ENCODE measurements around the gene CACNA1S. TPM values are rescaled to one million over a fixed set of nuclear protein-coding genes. Genes with fewer than 3 reads are reported as not detected.

The CACNA1S gene
- total RNA-seq, 1 donor, result not detected

DNA sequence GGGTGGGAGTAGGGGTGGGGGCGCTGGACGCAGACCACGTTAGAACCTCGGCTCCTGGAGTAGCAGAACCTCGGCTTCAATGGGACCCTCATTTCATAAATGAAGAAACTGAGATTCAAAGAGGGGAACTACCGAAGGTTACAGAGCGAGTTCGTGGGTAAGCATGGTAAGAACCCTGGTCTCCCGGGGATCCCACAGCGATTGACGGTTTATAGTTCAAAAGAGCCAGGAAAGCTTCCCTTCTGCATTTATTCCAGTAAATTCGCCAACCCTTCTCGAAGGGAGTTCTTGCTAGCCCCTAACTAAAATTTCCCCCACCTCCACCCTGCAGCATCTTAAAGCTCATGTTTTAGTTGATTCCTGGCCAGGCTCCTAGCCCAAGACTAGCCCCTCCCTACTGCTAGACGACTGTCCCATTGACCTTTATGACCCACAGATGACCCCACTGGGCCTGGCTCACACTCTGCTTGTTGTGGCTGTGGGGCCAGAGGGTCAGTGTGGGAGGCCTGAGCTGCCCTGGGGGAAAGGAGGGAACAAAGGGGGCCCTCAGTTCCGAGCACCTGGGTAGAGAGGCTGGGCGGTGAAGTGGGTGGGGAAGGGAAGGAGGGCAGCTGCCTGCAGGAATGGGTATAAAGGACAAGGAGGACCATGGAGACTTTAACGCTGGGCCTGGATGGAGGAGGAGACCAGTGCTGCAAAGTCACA lies 88.2 kb downstream of the CACNA1S start:
- no peak for DNase-seq (ENCODE audit: low read depth)
- H3K4me3 ChIP-seq (ENCODE audit: low read depth, low read length), result no peak overlapping the region
- TF ChIP-seq, protein P1, sequence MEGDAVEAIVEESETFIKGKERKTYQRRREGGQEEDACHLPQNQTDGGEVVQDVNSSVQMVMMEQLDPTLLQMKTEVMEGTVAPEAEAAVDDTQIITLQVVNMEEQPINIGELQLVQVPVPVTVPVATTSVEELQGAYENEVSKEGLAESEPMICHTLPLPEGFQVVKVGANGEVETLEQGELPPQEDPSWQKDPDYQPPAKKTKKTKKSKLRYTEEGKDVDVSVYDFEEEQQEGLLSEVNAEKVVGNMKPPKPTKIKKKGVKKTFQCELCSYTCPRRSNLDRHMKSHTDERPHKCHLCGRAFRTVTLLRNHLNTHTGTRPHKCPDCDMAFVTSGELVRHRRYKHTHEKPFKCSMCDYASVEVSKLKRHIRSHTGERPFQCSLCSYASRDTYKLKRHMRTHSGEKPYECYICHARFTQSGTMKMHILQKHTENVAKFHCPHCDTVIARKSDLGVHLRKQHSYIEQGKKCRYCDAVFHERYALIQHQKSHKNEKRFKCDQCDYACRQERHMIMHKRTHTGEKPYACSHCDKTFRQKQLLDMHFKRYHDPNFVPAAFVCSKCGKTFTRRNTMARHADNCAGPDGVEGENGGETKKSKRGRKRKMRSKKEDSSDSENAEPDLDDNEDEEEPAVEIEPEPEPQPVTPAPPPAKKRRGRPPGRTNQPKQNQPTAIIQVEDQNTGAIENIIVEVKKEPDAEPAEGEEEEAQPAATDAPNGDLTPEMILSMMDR (IDR thresholded peaks at IDR 0.05; ENCODE audit: insufficient read depth, low read length), result no peak

GRCh38 chr1:201023517-201023902 lies 88.7 kb downstream of the CACNA1S start, which contains the start of gene KIF21B:
TSS of gene KIF21B (minus strand) at chr1:201023714. CDS start at chr1:201023383, 331 bp downstream.
- DNase-seq (ENCODE audit: low read depth), result peak; percentile 6
- peak within 1 kb of the TSS; percentile 46 for H3K4me3 ChIP-seq (ENCODE audit: low read depth, low read length)
- TF ChIP-seq, protein P1 (IDR thresholded peaks at IDR 0.05; ENCODE audit: insufficient read depth, low read length), result no peak

- no peak for DNase-seq (ENCODE audit: low read depth)
- H3K4me3 ChIP-seq (ENCODE audit: low read depth, low read length), result peak overlapping the region; percentile 46
- TF ChIP-seq, protein P1 (IDR thresholded peaks at IDR 0.05; ENCODE audit: insufficient read depth, low read length), result no peak
Measured at GRCh38 chr1:201022820-201023516, 89.3 kb downstream of the CACNA1S start.

- TF ChIP-seq, protein P1 (IDR thresholded peaks at IDR 0.05; ENCODE audit: insufficient read depth, low read length), result no peak
- no peak overlapping the region for H3K4me3 ChIP-seq (ENCODE audit: low read depth, low read length)
- DNase-seq (ENCODE audit: low read depth), result no peak
Measured at GRCh38 chr1:201022493-201022819, 89.8 kb downstream of the CACNA1S start.

- no peak overlapping the region for H3K4me3 ChIP-seq (ENCODE audit: low read depth, low read length)
Measured at GRCh38 chr1:201021630-201022492, 90.4 kb downstream of the CACNA1S start.

More at GRCh38 chr1:201021630-201022492, 90.4 kb downstream of the CACNA1S start:
- DNase-seq (ENCODE audit: low read depth), result no peak
- TF ChIP-seq, protein P1 (IDR thresholded peaks at IDR 0.05; ENCODE audit: insufficient read depth, low read length), result no peak

Measured in fibroblast of the aortic adventitia (primary cell).